Mucosa of descending colon (tissue), 3 donors: Measurements from ENCODE around the gene ATP2A2. TPM values are rescaled to one million over a fixed set of nuclear protein-coding genes. Genes with fewer than 3 reads are reported as not detected.

Experiments
- ATAC-seq: fragments of 200-7000 bp; cut with Tn5 transposase; one replicate; pipeline ENCODE4 v1.9.1; 2020; ENCODE audit warnings: mild to moderate bottlenecking, moderate library complexity
- DNase-seq, 3 donors: peaks; one replicate each; pipeline ENCODE4 v3.0.0-alpha.2; 2020
- H3K36me3 ChIP-seq: fragments of 200-600 bp; one replicate; pipeline ENCODE4 v1.8.0; 2021; ENCODE audit warnings: low read depth, mild to moderate bottlenecking
- H3K4me1 ChIP-seq: fragments of 200-600 bp; one replicate; pipeline ENCODE4 v1.8.0; 2021; ENCODE audit warnings: low read depth, mild to moderate bottlenecking
- H3K4me3 ChIP-seq: fragments of 200-600 bp; one replicate; pipeline ENCODE4 v1.8.0; 2021; ENCODE audit warnings: mild to moderate bottlenecking
- H3K9me3 ChIP-seq: fragments of 200-600 bp; one replicate; pipeline ENCODE4 v1.8.0; 2021; ENCODE audit warnings: mild to moderate bottlenecking
- intact Hi-C, 2 donors: fragments of 100-400 bp; cut with DNase I in 1 of 2; cut with micrococcal nuclease in 1 of 2; formaldehyde crosslinking; loops; one replicate each; pipeline versions ENCODE4 v1.11.0 to v1.11.1; 2022; cut with DNase I, micrococcal nuclease
- total RNA-seq, 3 donors: library from RNA; stranded (reverse); fragmentation: NEBNext Ultra II Directional in 2 of 3; extraction: Animal tissue kit (Norgen Biotek cat#: 25700) in 2 of 3; gene quantifications; one replicate each; pipeline versions ENCODE4 v1.2.1 to v1.2.4, GENCODE V29; 2021 to 2023
- TF ChIP-seq, protein P1 (sequence below): fragments of 200-600 bp; IDR thresholded peaks from one replicate; pipeline ENCODE4 v1.8.0; 2022; ENCODE audit warnings: antibody characterized with exemption, mild to moderate bottlenecking
- donor health status: DM: no; HTN: no; CAD: no; lungs with moderate emphysema.
- donor health status: DM: no; HTN: no; CAD: no.
- donor health status: DM: no; HTN: yes; CAD: no.

The ATP2A2 gene
- total RNA-seq, 3 donors from 2014 or later = 242 to 287 (median 259) TPM

DNA sequence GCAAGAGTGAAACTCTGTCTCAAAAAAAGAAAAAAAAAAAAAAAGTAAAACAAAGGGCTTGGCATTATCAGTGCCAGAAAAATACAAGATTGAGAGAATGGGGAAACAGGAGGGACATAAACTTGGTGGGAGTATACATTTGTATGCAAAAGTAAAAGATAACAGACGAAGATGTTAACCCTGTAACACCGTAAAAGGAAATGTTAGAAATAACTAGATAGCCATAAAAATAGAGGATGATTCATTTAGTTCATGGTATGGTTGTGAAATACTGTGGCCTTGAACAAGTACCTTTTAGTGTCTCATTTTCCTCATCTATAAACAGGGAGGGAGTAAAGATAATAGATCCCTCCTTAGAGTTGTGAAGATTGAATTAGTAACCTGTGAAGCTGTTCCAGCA, 33.3 kb downstream of the ATP2A2 start:
- Histone ChIP-seq H3K4me1 (peaks cover 2% of the 10 kb centered on the region), H3K4me3 (no peak overlapping the region), H3K36me3 (no peaks in the 10 kb centered on the region), H3K9me3 (no peaks in the 10 kb centered on the region)
- intact Hi-C loops = no loop called here
- ATAC-seq (peak; percentile 69), DNase-seq (no peak)
- TF ChIP-seq, protein P1, sequence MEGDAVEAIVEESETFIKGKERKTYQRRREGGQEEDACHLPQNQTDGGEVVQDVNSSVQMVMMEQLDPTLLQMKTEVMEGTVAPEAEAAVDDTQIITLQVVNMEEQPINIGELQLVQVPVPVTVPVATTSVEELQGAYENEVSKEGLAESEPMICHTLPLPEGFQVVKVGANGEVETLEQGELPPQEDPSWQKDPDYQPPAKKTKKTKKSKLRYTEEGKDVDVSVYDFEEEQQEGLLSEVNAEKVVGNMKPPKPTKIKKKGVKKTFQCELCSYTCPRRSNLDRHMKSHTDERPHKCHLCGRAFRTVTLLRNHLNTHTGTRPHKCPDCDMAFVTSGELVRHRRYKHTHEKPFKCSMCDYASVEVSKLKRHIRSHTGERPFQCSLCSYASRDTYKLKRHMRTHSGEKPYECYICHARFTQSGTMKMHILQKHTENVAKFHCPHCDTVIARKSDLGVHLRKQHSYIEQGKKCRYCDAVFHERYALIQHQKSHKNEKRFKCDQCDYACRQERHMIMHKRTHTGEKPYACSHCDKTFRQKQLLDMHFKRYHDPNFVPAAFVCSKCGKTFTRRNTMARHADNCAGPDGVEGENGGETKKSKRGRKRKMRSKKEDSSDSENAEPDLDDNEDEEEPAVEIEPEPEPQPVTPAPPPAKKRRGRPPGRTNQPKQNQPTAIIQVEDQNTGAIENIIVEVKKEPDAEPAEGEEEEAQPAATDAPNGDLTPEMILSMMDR = no peak

DNA sequence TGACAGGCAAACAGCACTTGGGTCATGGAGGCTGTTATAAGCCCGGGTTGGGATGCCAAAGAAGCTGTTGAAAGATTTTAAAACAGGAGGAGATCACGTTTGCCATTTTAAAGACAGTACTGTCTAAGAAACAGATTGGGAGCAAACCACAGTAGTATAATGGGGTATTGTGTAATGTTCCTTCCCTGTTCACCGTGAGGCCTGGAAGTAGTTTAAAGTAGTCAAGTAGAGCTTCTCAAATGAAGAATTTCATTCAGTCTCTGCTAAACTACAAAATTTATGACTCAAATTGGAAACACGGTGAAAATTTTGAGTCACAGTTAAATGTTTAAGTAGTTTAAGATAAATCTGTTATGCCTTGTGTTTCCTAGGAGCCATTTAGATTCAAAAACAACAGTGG, 35.8 kb downstream of the ATP2A2 start:
- Histone ChIP-seq H3K4me3 (no peak overlapping the region), H3K36me3 (no peaks in the 10 kb centered on the region), H3K9me3 (no peaks in the 10 kb centered on the region), H3K4me1 (no peaks in the 10 kb centered on the region)
- intact Hi-C loops = no loop called here
- peak; percentile 27 for ATAC-seq
- no peak for DNase-seq
- TF ChIP-seq, protein P1 = no peak

DNA sequence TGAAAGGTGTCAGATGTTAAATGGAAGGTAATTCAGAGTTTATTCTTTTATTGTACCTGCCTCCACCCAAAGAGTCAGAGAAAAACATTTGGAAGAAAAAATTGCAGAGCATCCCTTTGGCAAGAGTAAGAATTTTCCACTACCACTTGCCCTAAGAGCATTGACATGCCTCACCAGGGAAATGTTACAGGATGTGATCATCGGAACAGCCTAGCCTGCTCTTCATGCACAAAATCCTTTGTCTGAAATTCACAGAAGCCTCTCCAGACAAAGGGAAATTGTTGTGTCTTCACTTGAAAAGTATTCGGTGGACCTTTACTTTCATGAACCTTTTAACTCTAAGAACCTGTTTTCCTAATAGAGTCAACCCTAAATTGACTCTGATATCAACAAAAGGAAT, 36.9 kb downstream of the ATP2A2 start:
- Histone ChIP-seq H3K4me1 (no peaks in the 10 kb centered on the region), H3K9me3 (no peaks in the 10 kb centered on the region), H3K36me3 (no peaks in the 10 kb centered on the region), H3K4me3 (no peak overlapping the region)
- DNase-seq = no peak
- TF ChIP-seq, protein P1 = no peak
- intact Hi-C loops = no loop called here
- ATAC-seq = peak; percentile 21

DNA sequence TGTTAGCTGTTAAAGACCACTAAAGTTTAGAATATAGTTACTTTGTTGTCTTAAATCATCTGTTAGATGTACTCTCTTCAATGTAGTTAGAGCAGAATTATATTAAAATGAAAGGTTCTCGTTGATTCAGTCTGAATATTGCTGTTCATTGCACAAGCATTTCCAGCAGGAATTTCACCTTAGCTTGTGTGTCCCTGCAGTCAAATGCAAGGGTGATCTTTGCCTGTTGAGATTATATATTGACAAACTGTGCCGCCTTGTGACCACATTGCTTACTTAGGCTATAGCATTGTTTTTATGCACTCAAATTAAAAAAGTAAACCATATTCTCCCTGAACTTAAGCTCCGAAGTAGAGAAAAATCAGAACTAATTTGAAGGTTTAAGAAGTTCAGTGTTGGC, 39.5 kb downstream of the ATP2A2 start:
- Histone ChIP-seq H3K4me3 (no peak overlapping the region), H3K4me1 (no peaks in the 10 kb centered on the region), H3K9me3 (no peaks in the 10 kb centered on the region), H3K36me3 (no peaks in the 10 kb centered on the region)
- intact Hi-C loops = no loop called here
- ATAC-seq = no peak
- no peak for DNase-seq
- TF ChIP-seq, protein P1 = no peak

DNA sequence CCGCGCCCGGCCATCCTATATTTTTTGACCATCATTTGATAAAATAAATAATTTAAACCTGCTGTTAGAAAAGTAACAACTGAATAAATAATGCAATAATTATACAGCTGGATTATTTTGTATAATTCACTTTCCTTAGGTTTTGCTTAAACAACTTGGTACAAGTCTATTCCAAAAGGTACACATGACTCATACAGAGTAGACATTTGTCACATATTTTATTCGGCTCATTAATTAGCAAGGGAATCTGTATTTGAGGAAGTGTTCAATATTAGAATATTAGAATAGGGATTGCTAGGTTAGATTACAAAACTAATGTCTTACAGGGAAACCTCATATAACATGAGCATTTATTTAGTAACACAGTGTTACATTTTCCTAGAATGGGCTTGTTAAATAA, 48.7 kb downstream of the ATP2A2 start:
- TF ChIP-seq, protein P1 = no peak
- Histone ChIP-seq H3K4me3 (no peak overlapping the region), H3K36me3 (peaks cover 17% of the 10 kb centered on the region), H3K4me1 (no peaks in the 10 kb centered on the region), H3K9me3 (no peaks in the 10 kb centered on the region)
- intact Hi-C loops = no loop called here
- DNase-seq (no peak), ATAC-seq (no peak)

DNA sequence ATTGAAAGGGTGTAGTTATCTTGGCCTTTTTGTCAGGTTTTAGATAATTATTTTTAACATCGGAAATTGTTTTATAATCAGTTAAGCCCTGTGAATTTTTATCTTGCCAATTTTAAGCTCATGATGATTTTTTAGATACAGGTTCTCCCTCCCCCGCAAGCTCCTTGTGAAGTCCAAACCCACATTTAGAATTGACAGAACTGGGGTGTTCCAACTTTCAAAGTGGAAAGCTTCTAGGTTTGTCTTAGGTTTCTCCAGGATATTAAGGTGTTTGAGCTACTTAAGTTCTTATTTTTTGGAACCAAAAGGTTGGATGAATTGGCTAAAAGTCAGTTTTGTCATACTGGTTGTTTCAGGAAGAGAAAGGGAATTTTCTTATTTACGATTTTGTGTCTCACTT, 49.1 kb downstream of the ATP2A2 start:
- ATAC-seq (no peak), DNase-seq (no peak)
- H3K4me1 ChIP-seq = no peaks in the 10 kb centered on the region
- H3K9me3 ChIP-seq = no peaks in the 10 kb centered on the region
- H3K4me3 ChIP-seq = no peak overlapping the region
- intact Hi-C loops = no loop called here
- TF ChIP-seq, protein P1 = no peak
- peaks cover 20% of the 10 kb centered on the region for H3K36me3 ChIP-seq
